Cardiac muscle cell (in vitro differentiated cells and primary cell): Measurements from ENCODE around the gene CPAMD8. TPM values are rescaled to one million over a fixed set of nuclear protein-coding genes. Genes with fewer than 3 reads are reported as not detected.
A peak's percentile ranks its signal among the peaks of the same experiment; 100 is the strongest.

Experiments
- DNase-seq, 2 donors: peaks; one replicate each; pipeline versions ENCODE4 v3.0.0 to v3.0.0-alpha.2; 2010 to 2017; ENCODE audit warnings: low read depth in 1 of 2, low spot score in 1 of 2
- H3K27ac ChIP-seq: fragments of 200-600 bp; sonication (generic); 2 replicates; pipeline ENCODE4 v1.5.1; 2016
- H3K27me3 ChIP-seq: fragments of 200-600 bp; sonication (generic); 2 replicates; pipeline ENCODE4 v1.6.0; 2016; ENCODE audit warnings: control low read depth
- H3K36me3 ChIP-seq: fragments of 200-600 bp; sonication (generic); 2 replicates; pipeline ENCODE4 v1.5.1; 2016; ENCODE audit warnings: control low read depth
- H3K4me1 ChIP-seq: fragments of 200-600 bp; sonication (generic); 2 replicates; pipeline ENCODE4 v1.8.1; 2017; ENCODE audit warnings: low read depth, mild to moderate bottlenecking, mixed run types
- H3K4me3 ChIP-seq: fragments of 200-600 bp; sonication (generic); 2 replicates; pipeline ENCODE4 v1.5.1; 2016; ENCODE audit warnings: mild to moderate bottlenecking
- H3K9me3 ChIP-seq: fragments of 200-600 bp; sonication (generic); 2 replicates; pipeline ENCODE4 v1.5.1; 2017; ENCODE audit warnings: low read depth, mild to moderate bottlenecking, control low read depth
- polyA plus RNA-seq: library from polyadenylated mRNA; unstranded; fragments of >200 nt; fragmentation: Nextera tagmentation; extraction: Ambion mirVana; gene quantifications from 2 replicates; pipeline ENCODE4 v1.2.1, GENCODE V29; 2016
- total RNA-seq: library from RNA; depleted of rRNA; stranded (reverse); fragments of >200 nt; gene quantifications from 2 replicates; pipeline ENCODE4 v1.2.3, GENCODE V29; 2016
- TF ChIP-seq, protein P1 (sequence below): IDR thresholded peaks from 2 replicates; pipeline ENCODE4 v1.5.1; 2012; ENCODE audit warnings: low read depth, mild to moderate bottlenecking, low read length

The CPAMD8 gene
- total and polyA plus RNA-seq, 2 experiments from 2014 or later: 18.1 to 53.4 TPM

DNA sequence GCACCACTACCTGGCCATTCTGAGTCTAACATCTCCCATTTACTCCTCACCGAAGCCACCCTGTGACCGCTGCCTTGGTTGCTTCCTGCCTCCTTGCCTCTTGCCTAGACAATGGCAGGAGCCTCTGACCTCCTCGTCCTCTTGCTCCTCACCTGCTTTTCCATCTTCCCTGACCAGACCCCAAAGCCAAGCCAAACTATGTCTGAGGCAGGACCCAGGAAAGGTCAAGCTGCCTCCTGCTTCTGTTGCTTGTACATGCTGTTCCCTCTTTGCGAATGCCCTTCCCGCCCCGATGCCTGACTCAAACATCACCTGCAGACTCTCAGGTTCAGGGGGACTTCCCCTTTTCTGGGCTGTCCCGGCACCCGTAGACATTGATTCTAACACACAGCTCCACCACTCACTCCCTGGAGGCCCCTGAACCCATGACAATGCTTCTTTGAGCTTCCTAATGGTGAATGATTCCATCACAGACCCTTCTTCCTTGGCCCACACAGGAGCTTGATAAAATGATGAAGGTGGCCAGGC is 77.0 kb downstream of the CPAMD8 start:
- H3K9me3 ChIP-seq: no peaks in the 10 kb centered on the region
- no peak overlapping the region for H3K27ac ChIP-seq
- peaks cover 10% of the 10 kb centered on the region for H3K4me1 ChIP-seq
- no peaks in the 10 kb centered on the region for H3K36me3 ChIP-seq
- no peak overlapping the region for H3K4me3 ChIP-seq
- TF ChIP-seq, protein P1, sequence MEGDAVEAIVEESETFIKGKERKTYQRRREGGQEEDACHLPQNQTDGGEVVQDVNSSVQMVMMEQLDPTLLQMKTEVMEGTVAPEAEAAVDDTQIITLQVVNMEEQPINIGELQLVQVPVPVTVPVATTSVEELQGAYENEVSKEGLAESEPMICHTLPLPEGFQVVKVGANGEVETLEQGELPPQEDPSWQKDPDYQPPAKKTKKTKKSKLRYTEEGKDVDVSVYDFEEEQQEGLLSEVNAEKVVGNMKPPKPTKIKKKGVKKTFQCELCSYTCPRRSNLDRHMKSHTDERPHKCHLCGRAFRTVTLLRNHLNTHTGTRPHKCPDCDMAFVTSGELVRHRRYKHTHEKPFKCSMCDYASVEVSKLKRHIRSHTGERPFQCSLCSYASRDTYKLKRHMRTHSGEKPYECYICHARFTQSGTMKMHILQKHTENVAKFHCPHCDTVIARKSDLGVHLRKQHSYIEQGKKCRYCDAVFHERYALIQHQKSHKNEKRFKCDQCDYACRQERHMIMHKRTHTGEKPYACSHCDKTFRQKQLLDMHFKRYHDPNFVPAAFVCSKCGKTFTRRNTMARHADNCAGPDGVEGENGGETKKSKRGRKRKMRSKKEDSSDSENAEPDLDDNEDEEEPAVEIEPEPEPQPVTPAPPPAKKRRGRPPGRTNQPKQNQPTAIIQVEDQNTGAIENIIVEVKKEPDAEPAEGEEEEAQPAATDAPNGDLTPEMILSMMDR: no peak
- DNase-seq: no peak
- no peaks in the 10 kb centered on the region for H3K27me3 ChIP-seq

DNA sequence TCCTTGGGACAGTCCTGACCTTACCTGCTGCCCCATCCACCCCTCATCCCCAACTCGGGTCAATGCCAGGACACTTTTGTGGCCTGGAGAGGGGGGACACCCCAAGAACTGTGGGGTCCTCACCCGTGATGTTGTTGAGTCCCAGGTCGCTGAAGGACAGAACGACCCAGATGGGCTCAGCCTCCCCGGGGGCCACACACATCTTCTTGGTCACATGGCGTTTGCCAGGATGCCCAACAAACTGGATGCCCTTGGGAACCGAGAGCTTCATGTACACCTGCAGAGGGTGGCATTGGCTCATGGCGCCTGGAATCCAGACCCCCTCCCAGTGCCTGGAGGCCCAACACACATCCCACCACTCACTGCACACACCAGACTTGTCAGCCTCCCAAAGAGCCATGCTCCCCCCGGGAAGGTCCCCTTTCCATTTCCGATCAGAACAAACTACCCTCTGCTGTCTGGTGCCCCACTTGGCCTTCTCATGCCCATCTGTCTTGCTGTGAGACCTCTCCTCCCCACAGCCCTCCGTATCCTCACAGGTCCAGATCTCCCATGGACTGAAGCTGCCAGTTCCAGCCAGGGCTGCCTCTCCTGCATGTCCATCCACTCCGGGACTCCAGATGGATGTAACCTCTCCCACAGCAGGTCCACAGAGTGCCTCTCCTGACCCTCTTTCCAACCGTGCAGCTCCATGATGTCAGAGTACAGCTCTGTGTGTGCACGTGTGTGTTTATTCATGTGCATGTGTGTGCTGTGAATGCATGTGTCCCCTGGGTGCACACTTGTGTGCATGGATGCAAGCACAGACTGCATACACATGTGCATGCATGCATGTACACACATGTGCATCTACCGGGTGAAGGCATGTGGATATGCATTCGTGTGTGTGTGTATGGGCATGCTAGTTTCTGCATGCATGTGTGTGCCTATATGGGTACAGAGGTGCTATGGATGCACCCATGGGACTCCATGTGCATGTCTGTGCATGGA is 79.4 kb downstream of the CPAMD8 start:
- no peak overlapping the region for H3K4me3 ChIP-seq
- H3K27me3 ChIP-seq: no peaks in the 10 kb centered on the region
- no peaks in the 10 kb centered on the region for H3K9me3 ChIP-seq
- no peak overlapping the region for H3K27ac ChIP-seq
- no peaks in the 10 kb centered on the region for H3K36me3 ChIP-seq
- no peak for DNase-seq
- peaks cover 17% of the 10 kb centered on the region for H3K4me1 ChIP-seq
- TF ChIP-seq, protein P1: no peak

DNA sequence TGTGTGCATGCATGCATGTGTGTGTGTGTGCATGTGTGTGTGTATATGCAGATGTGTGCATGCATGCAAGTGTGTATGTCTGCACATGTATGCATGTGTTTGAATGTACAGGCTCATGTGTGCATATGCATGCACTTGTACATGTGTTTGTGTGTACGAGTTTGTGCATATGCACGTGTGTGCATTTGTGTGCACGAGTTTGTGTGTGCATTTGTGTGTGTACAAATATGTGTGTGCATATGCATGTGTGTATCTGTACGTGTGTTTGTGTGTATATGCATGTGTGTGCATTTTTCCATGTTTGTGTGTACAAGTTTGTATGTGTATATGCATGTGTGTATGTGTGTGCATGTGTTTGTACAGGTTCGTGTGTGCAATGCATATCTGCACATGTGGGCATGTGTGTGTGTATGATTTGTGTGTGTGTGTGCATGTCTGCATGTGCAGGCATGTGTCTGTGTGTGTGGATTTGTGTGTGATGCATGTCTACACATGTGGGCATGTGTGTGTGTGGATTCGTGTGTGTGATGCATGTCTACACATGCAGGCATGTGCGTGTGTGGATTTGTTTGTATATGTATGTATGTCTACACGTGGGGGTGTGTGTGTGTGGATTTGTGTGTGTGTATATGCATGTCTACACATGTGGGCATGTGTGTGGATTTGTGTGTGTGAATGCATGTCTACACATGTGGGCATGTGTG is 80.7 kb downstream of the CPAMD8 start:
- H3K36me3 ChIP-seq: no peaks in the 10 kb centered on the region
- no peaks in the 10 kb centered on the region for H3K9me3 ChIP-seq
- peaks cover 17% of the 10 kb centered on the region for H3K4me1 ChIP-seq
- TF ChIP-seq, protein P1: no peak
- H3K4me3 ChIP-seq: no peak overlapping the region
- H3K27me3 ChIP-seq: no peaks in the 10 kb centered on the region
- H3K27ac ChIP-seq: no peak overlapping the region
- no peak for DNase-seq

DNA sequence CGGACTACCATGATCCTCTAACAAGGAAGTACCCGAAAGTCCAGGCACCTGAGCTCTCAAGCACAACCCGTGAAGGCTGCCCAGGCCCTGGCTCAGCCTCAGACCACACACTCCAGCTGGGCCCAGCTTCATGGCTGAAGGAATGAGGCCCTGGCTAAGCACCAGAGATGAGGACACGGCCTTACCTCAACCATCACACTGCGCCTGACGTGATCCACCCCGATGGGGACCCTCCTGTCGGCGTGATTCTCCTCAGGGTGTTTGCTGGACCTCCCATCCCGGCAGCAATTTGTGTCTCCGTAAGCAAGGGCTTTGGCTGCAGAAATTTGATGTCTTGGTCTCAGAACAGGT is 81.3 kb downstream of the CPAMD8 start:
- H3K4me3 ChIP-seq: no peak overlapping the region

More for the DNA sequence above, 81.3 kb downstream of the CPAMD8 start:
- peak overlapping the region; percentile 49 for H3K27ac ChIP-seq
- H3K27me3 ChIP-seq: no peaks in the 10 kb centered on the region
- H3K9me3 ChIP-seq: no peaks in the 10 kb centered on the region
- peaks cover 17% of the 10 kb centered on the region for H3K4me1 ChIP-seq
- DNase-seq: no peak
- no peaks in the 10 kb centered on the region for H3K36me3 ChIP-seq
- TF ChIP-seq, protein P1: no peak
